Neural progenitor cell (in vitro differentiated cells): ENCODE measurements around the gene FAM110D. TPM values are rescaled to one million over a fixed set of nuclear protein-coding genes. Genes with fewer than 3 reads are reported as not detected.

Source experiments
- DNase-seq: peaks from one replicate; pipeline ENCODE4 v3.0.0-alpha.2; 2016; ENCODE audit warnings: low spot score
- H2AFZ ChIP-seq: fragments of 200-600 bp; sonication (generic); replicated peaks from 2 replicates; pipeline ENCODE4 v1.6.1; 2016; ENCODE audit warnings: antibody characterized with exemption
- H3F3A ChIP-seq: fragments of 200-600 bp; sonication (generic); 2 replicates; pipeline ENCODE4 v1.6.1; 2016; ENCODE audit warnings: antibody characterized with exemption, low read depth
- H3K27ac ChIP-seq: fragments of 200-600 bp; sonication (generic); 2 replicates; pipeline ENCODE4 v1.5.1; 2016; ENCODE audit warnings: mild to moderate bottlenecking
- H3K27me3 ChIP-seq: fragments of 200-600 bp; sonication (generic); 2 replicates; pipeline ENCODE4 v1.6.1; 2016; ENCODE audit warnings: mild to moderate bottlenecking, moderate library complexity
- H3K36me3 ChIP-seq: fragments of 200-600 bp; sonication (generic); 2 replicates; pipeline ENCODE4 v1.5.1; 2016
- H3K4me1 ChIP-seq: fragments of 200-600 bp; sonication (generic); 2 replicates; pipeline ENCODE4 v1.6.1; 2016; ENCODE audit warnings: mixed run types
- H3K4me2 ChIP-seq: fragments of 200-600 bp; sonication (generic); 2 replicates; pipeline ENCODE4 v1.6.1; 2016
- H3K4me3 ChIP-seq: fragments of 200-600 bp; sonication (generic); 2 replicates; pipeline ENCODE4 v1.5.1; 2016
- H3K79me2 ChIP-seq: fragments of 200-600 bp; sonication (generic); 2 replicates; pipeline ENCODE4 v1.6.1; 2016; ENCODE audit warnings: low read depth
- H3K9ac ChIP-seq: fragments of 200-600 bp; sonication (generic); 2 replicates; pipeline ENCODE4 v1.6.1; 2016
- H3K9me3 ChIP-seq: fragments of 200-600 bp; sonication (generic); 2 replicates; pipeline ENCODE4 v1.5.1; 2016; ENCODE audit warnings: low read depth
- H4K20me1 ChIP-seq: fragments of 200-600 bp; sonication (generic); 2 replicates; pipeline ENCODE4 v1.6.1; 2016; ENCODE audit warnings: low read depth
- H3K27ac Mint-ChIP-seq: 3 replicates; pipeline ENCODE4 v1.8.0; 2021; ENCODE audit warnings: mixed read lengths
- H3K27me3 Mint-ChIP-seq: 2 replicates; pipeline ENCODE4 v1.8.0; 2022; ENCODE audit warnings: low read depth, mild to moderate bottlenecking, inconsistent platforms, moderate library complexity, mixed read lengths; ENCODE audit not compliant: insufficient read depth
- H3K36me3 Mint-ChIP-seq: 3 replicates; pipeline ENCODE4 v1.8.0; 2021; ENCODE audit warnings: mixed read lengths
- H3K4me1 Mint-ChIP-seq: 3 replicates; pipeline ENCODE4 v1.8.0; 2021; ENCODE audit warnings: mixed read lengths
- H3K4me3 Mint-ChIP-seq: 3 replicates; pipeline ENCODE4 v1.8.0; 2021; ENCODE audit warnings: mild to moderate bottlenecking, moderate library complexity, mixed read lengths
- H3K9me3 Mint-ChIP-seq: 3 replicates; pipeline ENCODE4 v1.8.0; 2020; ENCODE audit warnings: mixed read lengths
- CTCF ChIP-seq: fragments of 200-600 bp; sonication (generic); IDR thresholded peaks from 2 replicates; pipeline ENCODE4 v1.5.1; 2017; ENCODE audit warnings: antibody characterized with exemption, mild to moderate bottlenecking
- EZH2 ChIP-seq: fragments of 200-600 bp; sonication (generic); IDR thresholded peaks from 2 replicates; pipeline ENCODE4 v1.6.1; 2017; ENCODE audit warnings: antibody characterized with exemption, mild to moderate bottlenecking, moderate library complexity
- EZH2phosphoT487 ChIP-seq: fragments of 200-600 bp; sonication (generic); IDR thresholded peaks from 2 replicates; pipeline ENCODE4 v1.6.1; 2017; ENCODE audit warnings: antibody characterized with exemption
- total RNA-seq: library from RNA; depleted of rRNA; stranded (reverse); fragments of >200 nt; gene quantifications from 2 replicates; pipeline ENCODE4 v1.2.3, GENCODE V29; 2015; ENCODE audit warnings: low replicate concordance

The FAM110D gene
- 0.28 and 0.50 TPM in 2 replicates for total RNA-seq

GRCh38 chr1:26158908-26159742 is at the start of gene FAM110D:
Gene FAM110D (plus strand): TSS chr1:26159079. CDS start chr1:26161292, 2,213 bp downstream.
- H3K4me2 ChIP-seq = peak within 1 kb of the TSS; percentile 69
- H3K27me3 Mint-ChIP-seq = peaks cover 22% of the 10 kb centered on the region
- peaks cover 13% of the 10 kb centered on the region for H4K20me1 ChIP-seq
- H3K4me3 Mint-ChIP-seq = peak within 1 kb of the TSS; percentile 71
- no peak within 1 kb of the TSS for H2AFZ ChIP-seq
- H3K9ac ChIP-seq = no peak within 1 kb of the TSS
- H3K36me3 Mint-ChIP-seq = no peaks in the 10 kb centered on the region
- H3K36me3 ChIP-seq = no peaks in the 10 kb centered on the region
- H3K27ac ChIP-seq = no peak within 1 kb of the TSS
- H3K4me1 ChIP-seq = peaks cover 63% of the 10 kb centered on the region
- peak within 1 kb of the TSS; percentile 14 for H3K4me3 ChIP-seq
- no peak for TF ChIP-seq EZH2phosphoT487
- no peak for TF ChIP-seq CTCF
- TF ChIP-seq EZH2 = no peak
- no peaks in the 10 kb centered on the region for H3K79me2 ChIP-seq
- no peaks in the 10 kb centered on the region for H3K9me3 ChIP-seq
- H3K9me3 Mint-ChIP-seq = no peaks in the 10 kb centered on the region
- H3F3A ChIP-seq = peaks cover 49% of the 10 kb centered on the region
- H3K4me1 Mint-ChIP-seq = peaks cover 64% of the 10 kb centered on the region
- peak within 1 kb of the TSS; percentile 20 for H3K27ac Mint-ChIP-seq
- H3K27me3 ChIP-seq = peaks cover 93% of the 10 kb centered on the region
- no peak for DNase-seq

GRCh38 chr1:26109229-26110164 is 49.4 kb upstream of the FAM110D start:
- Histone ChIP-seq H4K20me1 (peaks cover 14% of the 10 kb centered on the region), H3K79me2 (peaks cover 24% of the 10 kb centered on the region), H2AFZ (no peak overlapping the region), H3K36me3 (no peaks in the 10 kb centered on the region), H3K4me3 (no peak overlapping the region), H3F3A (peaks cover 14% of the 10 kb centered on the region), H3K9me3 (no peaks in the 10 kb centered on the region), H3K27ac (no peak overlapping the region), H3K4me2 (peak overlapping the region; percentile 91), H3K27me3 (peaks cover 10% of the 10 kb centered on the region), H3K4me1 (peaks cover 14% of the 10 kb centered on the region), H3K9ac (no peak overlapping the region)
- no peak for DNase-seq
- Mint-ChIP-seq H3K4me3 (peak overlapping the region; percentile 95), H3K4me1 (peaks cover 24% of the 10 kb centered on the region), H3K9me3 (no peaks in the 10 kb centered on the region), H3K27ac (no peak overlapping the region), H3K36me3 (peaks cover 7% of the 10 kb centered on the region), H3K27me3 (peaks cover 12% of the 10 kb centered on the region)
- no peak for TF ChIP-seq EZH2
- TF ChIP-seq CTCF = no peak
- TF ChIP-seq EZH2phosphoT487 = no peak

GRCh38 chr1:26110731-26111529 is 47.9 kb upstream of the FAM110D start:
- TF ChIP-seq CTCF (no peak), EZH2phosphoT487 (no peak), EZH2 (no peak)
- peak; percentile 94 for DNase-seq
- peaks cover 14% of the 10 kb centered on the region for H3K4me1 ChIP-seq

More at GRCh38 chr1:26110731-26111529, 47.9 kb upstream of the FAM110D start:
- peaks cover 12% of the 10 kb centered on the region for H3K27me3 Mint-ChIP-seq
- Histone ChIP-seq H4K20me1 (peaks cover 14% of the 10 kb centered on the region), H3K9ac (peak overlapping the region; percentile 48), H3K9me3 (no peaks in the 10 kb centered on the region), H3K79me2 (peaks cover 31% of the 10 kb centered on the region), H2AFZ (peak overlapping the region; percentile 82), H3K4me2 (peak overlapping the region; percentile 91), H3K27ac (peak overlapping the region; percentile 87), H3K4me3 (peak overlapping the region; percentile 94), H3K36me3 (no peaks in the 10 kb centered on the region), H3F3A (peaks cover 14% of the 10 kb centered on the region), H3K27me3 (peaks cover 10% of the 10 kb centered on the region)
- peak overlapping the region; percentile 95 for H3K4me3 Mint-ChIP-seq
- H3K9me3 Mint-ChIP-seq = no peaks in the 10 kb centered on the region
- H3K36me3 Mint-ChIP-seq = peaks cover 9% of the 10 kb centered on the region
- H3K27ac Mint-ChIP-seq = peak overlapping the region; percentile 95
- H3K4me1 Mint-ChIP-seq = peaks cover 18% of the 10 kb centered on the region
